Limb (tissue), 2 donors: Measurements from ENCODE around the gene COL26A1.
A peak's percentile ranks its signal among the peaks of the same experiment; 100 is the strongest.

Experiments used
- DNase-seq, 2 donors: peaks; one replicate each; pipeline ENCODE4 v3.0.0-alpha.2; 2016; ENCODE audit errors: extremely low spot score in 2 of 2

COL26A1 gene

GRCh38 chr7:101370836-101371235, 8.2 kb downstream of the COL26A1 start:
- no peak for DNase-seq

GRCh38 chr7:101373812-101374614, 11.3 kb downstream of the COL26A1 start:
- DNase-seq: peak; percentile 56 to 67

- DNase-seq: no peak
These were observed 12.3 kb downstream of the COL26A1 start for GRCh38 chr7:101374990-101375389.

- no peak for DNase-seq
These were observed 13.9 kb downstream of the COL26A1 start for GRCh38 chr7:101376601-101377000.

GRCh38 chr7:101377189-101377736, 14.6 kb downstream of the COL26A1 start:
- no peak for DNase-seq

- peak in 1 of 2 donors; percentile 54 for DNase-seq
These were observed 16.1 kb downstream of the COL26A1 start for GRCh38 chr7:101378751-101379174.

- DNase-seq: peak in 1 of 2 donors; percentile 32
These were observed 16.6 kb downstream of the COL26A1 start for GRCh38 chr7:101379302-101379701.

GRCh38 chr7:101381549-101382111, 19.0 kb downstream of the COL26A1 start:
- no peak for DNase-seq

GRCh38 chr7:101382937-101383336, 20.3 kb downstream of the COL26A1 start:
- DNase-seq: no peak

GRCh38 chr7:101386177-101386557, 23.5 kb downstream of the COL26A1 start:
- DNase-seq: no peak

GRCh38 chr7:101386558-101387231, 24.0 kb downstream of the COL26A1 start:
- peak; percentile 75 to 80 for DNase-seq

GRCh38 chr7:101390901-101391301, 28.2 kb downstream of the COL26A1 start:
- peak in 1 of 2 donors; percentile 47 for DNase-seq

- DNase-seq: no peak
These were observed 29.3 kb downstream of the COL26A1 start for GRCh38 chr7:101391991-101392390.

GRCh38 chr7:101393865-101394264, 31.2 kb downstream of the COL26A1 start:
- DNase-seq: no peak

GRCh38 chr7:101395376-101395775, 32.7 kb downstream of the COL26A1 start:
- DNase-seq: no peak

GRCh38 chr7:101397243-101397642, 34.6 kb downstream of the COL26A1 start:
- DNase-seq: no peak

- DNase-seq: no peak
These were observed 35.2 kb downstream of the COL26A1 start for GRCh38 chr7:101397770-101398324.

- DNase-seq: no peak
These were observed 36.0 kb downstream of the COL26A1 start for GRCh38 chr7:101398396-101399289.

GRCh38 chr7:101399759-101400158, 37.1 kb downstream of the COL26A1 start:
- DNase-seq: no peak

- DNase-seq: no peak
These were observed 38.1 kb downstream of the COL26A1 start for GRCh38 chr7:101400751-101401150.
